Neutrophil (primary cell): Measurements from ENCODE around the gene P3H3.
"Not testable (repeated sequence)": the region's sequence is repeated elsewhere in the genome, so short reads cannot be mapped to it uniquely, and the experiment has no call there.

Experiments used
- H3K27ac ChIP-seq: fragments of 200-600 bp; sonication (generic); 2 replicates; pipeline ENCODE4 v1.5.1; 2016; ENCODE audit warnings: mild to moderate bottlenecking, moderate library complexity
- H3K27me3 ChIP-seq: fragments of 200-600 bp; sonication (generic); 2 replicates; pipeline ENCODE4 v1.6.0; 2016; ENCODE audit warnings: mild to moderate bottlenecking
- H3K36me3 ChIP-seq: fragments of 200-600 bp; sonication (generic); 2 replicates; pipeline ENCODE4 v1.5.1; 2017
- H3K4me1 ChIP-seq, 2 experiments: fragments of 200-600 bp in 1 of 2; sonication (generic) in 1 of 2; 1 replicate in 1 of 2; 2 replicates in 1 of 2; pipeline versions ENCODE4 v1.5.1 to v1.6.1; 2013 to 2016; ENCODE audit warnings: low read depth in 1 of 2, low read length in 1 of 2, mild to moderate bottlenecking in 1 of 2, moderate library complexity in 1 of 2; ENCODE audit not compliant: control insufficient read depth in 1 of 2, insufficient read depth in 1 of 2
- H3K4me3 ChIP-seq, 2 experiments: fragments of 200-600 bp in 1 of 2; sonication (generic) in 1 of 2; 1 replicate in 1 of 2; 2 replicates in 1 of 2; pipeline ENCODE4 v1.5.1; 2013 to 2016; ENCODE audit warnings: low read depth in 1 of 2, low read length in 1 of 2, mild to moderate bottlenecking in 1 of 2, moderate library complexity in 1 of 2
- H3K9me3 ChIP-seq: fragments of 200-600 bp; sonication (generic); 2 replicates; pipeline ENCODE4 v1.5.1; 2016
- TF ChIP-seq, protein P1 (sequence below): fragments of 200-600 bp; sonication (generic); IDR thresholded peaks from 2 replicates; pipeline ENCODE4 v1.5.1; 2016; ENCODE audit warnings: antibody characterized with exemption

The P3H3 gene

DNA sequence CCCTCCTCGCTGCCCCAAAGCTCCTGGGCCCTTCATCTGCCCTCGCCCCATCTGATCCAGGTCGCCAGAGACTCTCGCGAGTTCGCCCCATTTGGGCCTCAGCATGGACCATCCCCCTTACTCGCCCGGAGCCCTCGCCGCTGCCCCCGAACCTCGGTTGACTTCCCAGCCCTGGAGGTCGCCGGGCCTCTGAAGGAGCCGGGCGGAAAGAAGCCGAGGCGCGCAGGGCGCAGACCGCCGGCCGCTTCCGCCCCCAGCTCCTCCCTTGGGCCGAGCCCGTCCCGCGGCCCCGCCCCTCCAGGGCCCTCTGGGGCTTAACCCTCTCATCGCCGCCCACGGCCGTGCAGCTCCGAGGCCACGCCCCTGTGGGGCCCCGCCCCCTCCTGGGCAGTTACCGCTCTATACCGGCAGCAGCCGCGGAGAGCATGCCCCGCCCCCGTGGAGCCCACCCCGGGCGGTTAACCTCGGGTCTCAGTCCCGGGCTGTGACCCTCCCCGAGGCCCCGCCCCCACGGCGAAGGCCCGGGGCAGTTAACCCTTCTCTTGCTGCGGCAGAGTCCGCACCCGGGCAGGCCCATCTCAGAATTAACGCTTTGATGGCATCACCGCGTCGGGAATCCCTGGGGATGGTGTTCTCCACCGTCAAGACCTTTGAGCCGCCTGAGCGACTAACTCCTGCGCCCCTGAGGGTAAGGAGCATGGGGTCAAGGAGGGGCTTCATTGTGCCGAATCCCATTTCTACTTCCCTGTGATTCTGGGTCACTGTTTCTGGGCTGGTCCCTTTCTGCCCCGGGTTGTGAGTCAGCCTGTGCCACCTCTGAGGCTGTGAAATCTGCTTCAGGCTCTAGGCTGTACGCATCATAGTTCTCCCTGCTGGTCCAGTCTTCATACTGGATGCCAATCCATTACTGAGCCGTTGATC is 45.1 kb downstream of the P3H3 start, which contains the start of gene SPSB2:
Gene SPSB2 (minus strand): TSS at position 210 of the 921 bp plus-strand sequence. CDS start 402 bp downstream, outside the sequence.
- Histone ChIP-seq H3K27me3 (no peaks in the 10 kb centered on the region), H3K27ac (peak within 1 kb of the TSS; percentile 86), H3K9me3 (no peaks in the 10 kb centered on the region), H3K4me1 (peaks cover 53 to 64% of the 10 kb centered on the region in 2 experiments), H3K36me3 (peaks cover 21% of the 10 kb centered on the region), H3K4me3 (peak within 1 kb of the TSS; percentile 82 to 95)
- TF ChIP-seq, protein P1, sequence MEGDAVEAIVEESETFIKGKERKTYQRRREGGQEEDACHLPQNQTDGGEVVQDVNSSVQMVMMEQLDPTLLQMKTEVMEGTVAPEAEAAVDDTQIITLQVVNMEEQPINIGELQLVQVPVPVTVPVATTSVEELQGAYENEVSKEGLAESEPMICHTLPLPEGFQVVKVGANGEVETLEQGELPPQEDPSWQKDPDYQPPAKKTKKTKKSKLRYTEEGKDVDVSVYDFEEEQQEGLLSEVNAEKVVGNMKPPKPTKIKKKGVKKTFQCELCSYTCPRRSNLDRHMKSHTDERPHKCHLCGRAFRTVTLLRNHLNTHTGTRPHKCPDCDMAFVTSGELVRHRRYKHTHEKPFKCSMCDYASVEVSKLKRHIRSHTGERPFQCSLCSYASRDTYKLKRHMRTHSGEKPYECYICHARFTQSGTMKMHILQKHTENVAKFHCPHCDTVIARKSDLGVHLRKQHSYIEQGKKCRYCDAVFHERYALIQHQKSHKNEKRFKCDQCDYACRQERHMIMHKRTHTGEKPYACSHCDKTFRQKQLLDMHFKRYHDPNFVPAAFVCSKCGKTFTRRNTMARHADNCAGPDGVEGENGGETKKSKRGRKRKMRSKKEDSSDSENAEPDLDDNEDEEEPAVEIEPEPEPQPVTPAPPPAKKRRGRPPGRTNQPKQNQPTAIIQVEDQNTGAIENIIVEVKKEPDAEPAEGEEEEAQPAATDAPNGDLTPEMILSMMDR = peak; percentile 58

DNA sequence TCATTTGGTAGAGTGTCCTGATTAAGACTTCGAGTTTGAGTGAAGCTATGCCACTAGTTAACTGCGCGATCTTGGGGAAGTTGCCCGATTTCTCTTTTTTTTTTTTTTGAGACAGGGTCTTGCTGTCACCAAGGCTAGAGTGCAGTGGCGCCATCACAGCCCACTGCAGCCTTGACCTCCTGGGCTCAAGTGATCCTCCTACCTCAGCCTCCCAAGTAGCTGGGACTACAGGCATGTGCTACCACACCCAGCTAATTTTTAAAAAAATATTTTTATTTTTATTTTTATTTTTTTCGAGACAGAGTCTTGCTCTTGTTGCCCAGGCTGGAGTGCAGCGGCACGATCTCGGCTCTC is 45.8 kb downstream of the P3H3 start:
- not testable (repeated sequence) for H3K9me3 ChIP-seq, H3K27me3 ChIP-seq
- peak overlapping the region; percentile 82 to 95 for H3K4me3 ChIP-seq
- peaks cover 46 to 58% of the 10 kb centered on the region in 2 experiments for H3K4me1 ChIP-seq
- H3K27ac ChIP-seq = peak overlapping the region; percentile 86
- H3K36me3 ChIP-seq = peaks cover 21% of the 10 kb centered on the region

DNA sequence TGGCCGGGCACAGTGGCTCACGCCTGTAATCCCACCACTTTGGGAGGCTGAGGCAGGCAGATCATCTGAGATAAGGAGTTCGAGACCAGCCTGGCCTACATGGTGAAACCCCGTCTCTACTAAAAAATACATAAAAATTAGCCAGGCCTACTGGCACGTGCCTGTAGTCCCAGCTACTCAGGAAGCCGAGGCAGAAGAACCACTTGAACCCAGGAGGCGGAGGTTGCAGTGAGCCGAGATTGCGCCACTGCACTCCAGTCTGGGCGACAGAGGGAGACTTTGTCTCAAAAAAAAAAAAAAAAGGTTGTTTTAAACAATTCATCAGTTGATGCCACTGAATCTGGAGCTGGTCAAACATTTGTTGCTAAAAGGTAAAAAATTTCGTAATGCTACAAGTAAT is 51.6 kb downstream of the P3H3 start:
- not testable (repeated sequence) for H3K27me3 ChIP-seq, H3K9me3 ChIP-seq, H3K4me3 ChIP-seq
- peak overlapping the region; percentile 29 for H3K27ac ChIP-seq
- peaks cover 22% of the 10 kb centered on the region for H3K36me3 ChIP-seq
- H3K4me1 ChIP-seq = peaks cover 5 to 13% of the 10 kb centered on the region in 2 experiments

DNA sequence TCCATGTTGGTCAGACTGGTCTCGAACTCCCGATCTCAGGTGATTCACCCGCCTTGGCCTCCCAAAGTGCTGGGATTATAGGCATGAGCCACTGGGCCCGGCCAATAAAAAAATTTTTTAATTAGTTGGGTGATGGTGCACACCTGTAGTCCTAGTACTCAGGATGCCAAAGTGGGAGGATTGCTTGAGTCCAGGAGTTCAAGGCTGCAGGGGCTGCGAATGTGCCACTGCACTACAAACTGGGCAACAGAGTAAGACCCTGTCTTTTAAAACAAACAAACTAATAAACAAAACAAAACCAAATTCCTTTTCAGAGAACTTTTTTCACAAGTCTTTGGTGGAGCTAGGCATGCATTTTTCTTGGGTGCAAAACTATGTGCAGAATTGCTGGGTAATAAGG is 55.0 kb downstream of the P3H3 start:
- H3K27me3 ChIP-seq = no peaks in the 10 kb centered on the region
- peaks cover 23% of the 10 kb centered on the region for H3K36me3 ChIP-seq
- peaks cover 19 to 30% of the 10 kb centered on the region in 2 experiments for H3K4me1 ChIP-seq
- no peak overlapping the region for H3K27ac ChIP-seq
- TF ChIP-seq, protein P1 = no peak
- no peak overlapping the region for H3K4me3 ChIP-seq
- H3K9me3 ChIP-seq = no peaks in the 10 kb centered on the region

DNA sequence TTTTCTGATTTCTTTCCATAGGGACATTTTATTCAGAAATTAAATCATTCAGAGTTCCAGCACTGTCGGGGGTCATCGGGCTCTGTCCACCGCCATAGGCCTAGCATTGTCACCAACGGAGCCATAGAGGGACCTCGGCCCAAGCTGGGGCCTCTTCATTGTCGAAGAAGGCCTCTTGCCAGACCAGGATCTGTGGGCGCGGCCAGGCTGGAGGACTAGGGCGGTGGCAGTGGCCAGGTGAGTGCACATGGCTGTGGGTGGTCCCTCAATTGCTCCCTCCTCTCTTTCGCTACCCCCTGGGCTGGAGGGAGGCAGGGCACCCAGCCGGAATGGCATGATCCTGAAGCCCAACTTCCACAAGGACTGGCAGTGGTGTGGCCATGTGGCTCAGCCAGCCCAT is 55.5 kb downstream of the P3H3 start:
- Histone ChIP-seq H3K36me3 (peaks cover 23% of the 10 kb centered on the region), H3K9me3 (no peaks in the 10 kb centered on the region), H3K4me1 (peaks cover 19 to 30% of the 10 kb centered on the region in 2 experiments), H3K4me3 (no peak overlapping the region), H3K27me3 (no peaks in the 10 kb centered on the region), H3K27ac (no peak overlapping the region)
- TF ChIP-seq, protein P1 = no peak

DNA sequence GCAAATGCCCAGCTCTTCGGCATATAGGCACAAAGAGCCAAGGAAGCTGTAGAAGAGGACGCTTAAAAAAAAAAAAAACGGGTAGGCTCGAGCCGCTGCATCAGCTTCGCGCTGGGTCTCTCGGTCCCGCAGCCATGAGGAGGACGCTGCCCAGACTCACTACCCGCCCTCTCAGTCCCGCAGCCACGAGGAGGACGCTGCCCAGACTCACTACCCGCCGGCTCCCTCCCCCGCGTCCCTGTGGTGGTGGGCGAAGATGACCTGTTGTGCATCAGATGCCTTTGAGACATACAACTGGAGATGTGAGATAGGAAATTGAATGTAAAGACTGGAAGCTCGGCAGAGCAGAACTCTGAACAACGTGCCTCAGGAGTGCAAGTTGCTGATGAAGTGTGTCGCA is 56.3 kb downstream of the P3H3 start:
- Histone ChIP-seq H3K36me3 (peaks cover 23% of the 10 kb centered on the region), H3K27me3 (no peaks in the 10 kb centered on the region), H3K4me3 (no peak overlapping the region), H3K9me3 (no peaks in the 10 kb centered on the region), H3K27ac (no peak overlapping the region), H3K4me1 (peaks cover 18 to 29% of the 10 kb centered on the region in 2 experiments)
- TF ChIP-seq, protein P1 = no peak

DNA sequence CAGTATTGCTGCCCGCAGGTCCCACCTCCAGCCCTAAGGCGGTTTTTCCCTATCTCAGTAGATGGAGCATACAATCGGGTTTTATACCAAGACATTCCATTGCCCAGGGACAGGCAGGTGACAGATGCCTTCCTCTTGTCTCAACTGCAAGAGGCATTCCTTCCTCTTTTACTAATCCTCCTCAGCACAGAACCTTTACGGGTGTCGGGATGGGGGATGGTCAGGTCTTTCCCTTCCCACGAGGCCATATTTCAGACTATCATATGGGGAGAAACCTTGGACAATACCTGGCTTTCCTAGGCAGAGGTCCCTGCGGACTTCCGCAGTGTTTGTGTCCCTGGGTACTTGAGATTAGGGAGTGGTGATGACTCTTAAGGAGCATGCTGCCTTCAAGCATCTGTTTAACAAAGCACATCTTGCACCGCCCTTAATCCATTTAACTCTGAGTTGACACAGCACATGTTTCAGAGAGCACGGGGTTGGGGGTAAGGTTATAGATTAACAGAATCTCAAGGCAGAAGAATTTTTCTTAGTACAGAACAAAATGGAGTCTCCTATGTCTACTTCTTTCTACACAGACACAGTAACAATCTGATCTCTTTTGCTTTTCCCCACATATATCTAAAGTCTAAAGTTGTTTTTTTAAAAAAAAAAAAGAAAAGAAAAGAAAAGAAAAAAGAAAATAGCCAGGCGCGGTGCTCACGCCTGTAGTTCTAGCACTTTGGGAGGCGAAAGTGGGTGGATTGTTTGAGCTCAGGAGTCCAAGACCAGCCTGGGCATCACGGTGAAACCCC is 58.2 kb downstream of the P3H3 start:
- not testable (repeated sequence) for H3K4me3 ChIP-seq, H3K9me3 ChIP-seq, H3K27me3 ChIP-seq
- H3K4me1 ChIP-seq = peaks cover 32 to 38% of the 10 kb centered on the region in 2 experiments
- H3K27ac ChIP-seq = peak overlapping the region; percentile 20
- peaks cover 23% of the 10 kb centered on the region for H3K36me3 ChIP-seq
